Right lobe of liver (tissue), 4 donors: Measurements from ENCODE around the gene GRM8.

ENCODE experiments used
- CTCF ChIP-seq, 4 donors: fragments of 200-600 bp in 3 of 4; fragments of 450-650 bp in 1 of 4; IDR thresholded peaks; one replicate each; pipeline versions ENCODE4 v1.5.1 to v1.8.0; 2016 to 2022; ENCODE audit warnings: antibody characterized with exemption in 4 of 4, mild to moderate bottlenecking in 2 of 4
- POLR2A ChIP-seq: fragments of 450-650 bp; IDR thresholded peaks from one replicate; pipeline ENCODE4 v1.6.1; 2017; ENCODE audit warnings: antibody characterized with exemption, mild to moderate bottlenecking
- donor health status: DM: no; HTN: no; CAD: no.
- donor health status: DM: no; HTN: no; CAD: no.
- donor health status: DM: no; HTN: yes; CAD: no.

GRCh38 chr7:127221731-127222130 lies 31.0 kb downstream of the GRM8 start:
- no peak for TF ChIP-seq CTCF (IDR thresholded peaks at IDR 0.05)
- TF ChIP-seq POLR2A, result no peak
